ENCODE data around the gene COL12A1. TPM values are rescaled to one million over a fixed set of nuclear protein-coding genes. Genes with fewer than 3 reads are reported as not detected.

Gene COL12A1
- total RNA-seq, 1 experiment from 2014 or later, result 0.96 TPM

- no peaks in the 10 kb centered on the region for H3K9me3 ChIP-seq (ENCODE audit: control insufficient read depth, low read depth, low read length)
- H3K9ac ChIP-seq (ENCODE audit: extremely low read depth, insufficient read length, low read length), result no peak overlapping the region
- no peaks in the 10 kb centered on the region for H3K9me3 Mint-ChIP-seq
Observed at GRCh38 chr6:75157336-75157735, 48.5 kb downstream of the COL12A1 start.

More at GRCh38 chr6:75157336-75157735, 48.5 kb downstream of the COL12A1 start:
- Histone ChIP-seq H2BK12ac (ENCODE audit: insufficient read length, low read depth, low read length) (no peak overlapping the region), H4K20me1 (ENCODE audit: control insufficient read depth, insufficient read depth, insufficient read length) (no peaks in the 10 kb centered on the region), H3K23me2 (ENCODE audit: insufficient read length, low read depth, low read length, poor library complexity, severe bottlenecking) (no peaks in the 10 kb centered on the region), H4K8ac (replicated peaks; ENCODE audit: insufficient read length, low read depth, low read length) (no peak overlapping the region), H2BK120ac (ENCODE audit: low read depth, low read length, poor library complexity, severe bottlenecking) (no peak overlapping the region), H2BK5ac (ENCODE audit: insufficient read length, low read length) (no peak overlapping the region), H3K79me1 (ENCODE audit: insufficient read depth, low read depth, low read length, poor library complexity, severe bottlenecking) (no peaks in the 10 kb centered on the region), H2BK15ac (ENCODE audit: low read depth, low read length) (no peak overlapping the region), H2BK20ac (ENCODE audit: low read depth, low read length, poor library complexity, severe bottlenecking) (no peak overlapping the region), H2AFZ (ENCODE audit: low read length) (no peak overlapping the region), H3K56ac (ENCODE audit: insufficient read length, low read depth, low read length) (no peak overlapping the region), H3K18ac (ENCODE audit: insufficient read length, low read depth, low read length) (no peak overlapping the region), H3K4me2 (ENCODE audit: insufficient read depth, insufficient read length, low read length) (no peak overlapping the region), H3K4ac (ENCODE audit: low read depth, low read length) (no peak overlapping the region), H4K5ac (ENCODE audit: insufficient read length, low read depth, low read length) (no peak overlapping the region), H3T11ph (ENCODE audit: low read length) (no peak overlapping the region), H3K27ac (ENCODE audit: insufficient read length, low read depth, low read length) (no peak overlapping the region), H2AK5ac (ENCODE audit: insufficient read length, low read length) (no peak overlapping the region), H3K79me2 (ENCODE audit: insufficient read depth, low read length) (no peaks in the 10 kb centered on the region), H3K4me1 (ENCODE audit: insufficient read depth, low read length) (no peaks in the 10 kb centered on the region; the same call in 1 of the 2 replicates), H4K91ac (ENCODE audit: insufficient read length, low read depth, low read length) (no peak overlapping the region), H3K23ac (ENCODE audit: insufficient read length, low read depth, low read length) (no peak overlapping the region), H3K14ac (ENCODE audit: insufficient read depth, low read length) (no peak overlapping the region), H3K27me3 (ENCODE audit: insufficient read depth, low read length) (no peaks in the 10 kb centered on the region)
- Mint-ChIP-seq H3K27ac (no peak overlapping the region), H3K27me3 (ENCODE audit: low read depth) (no peaks in the 10 kb centered on the region), H3K36me3 (ENCODE audit: insufficient read depth in 1 of 3, low read depth in 3 of 3) (no peaks in the 10 kb centered on the region), H3K4me3 (no peak overlapping the region), H3K4me1 (peaks cover 0 to 5% of the 10 kb centered on the region in 2 experiments; a peak in 1 of 4 replicates)
- no peak for DNase-seq
- no CpG with 5 or more reads among the region's 2 CpGs for WGBS (ENCODE audit: extremely low coverage, insufficient read length, low lambda C conversion rate)
- TF ChIP-seq CTCF (conservative IDR thresholded peaks at IDR 0.05), result no peak

Data from H9 (cell line).